ENCODE measurements around the gene TNNI2. TPM values are rescaled to one million over a fixed set of nuclear protein-coding genes. Genes with fewer than 3 reads are reported as not detected.

The TNNI2 gene
- total and polyA plus RNA-seq, 2 donors (not counting 1 experiment from before 2014, with no cell fraction given): 2.9 to 12.9 TPM

DNA sequence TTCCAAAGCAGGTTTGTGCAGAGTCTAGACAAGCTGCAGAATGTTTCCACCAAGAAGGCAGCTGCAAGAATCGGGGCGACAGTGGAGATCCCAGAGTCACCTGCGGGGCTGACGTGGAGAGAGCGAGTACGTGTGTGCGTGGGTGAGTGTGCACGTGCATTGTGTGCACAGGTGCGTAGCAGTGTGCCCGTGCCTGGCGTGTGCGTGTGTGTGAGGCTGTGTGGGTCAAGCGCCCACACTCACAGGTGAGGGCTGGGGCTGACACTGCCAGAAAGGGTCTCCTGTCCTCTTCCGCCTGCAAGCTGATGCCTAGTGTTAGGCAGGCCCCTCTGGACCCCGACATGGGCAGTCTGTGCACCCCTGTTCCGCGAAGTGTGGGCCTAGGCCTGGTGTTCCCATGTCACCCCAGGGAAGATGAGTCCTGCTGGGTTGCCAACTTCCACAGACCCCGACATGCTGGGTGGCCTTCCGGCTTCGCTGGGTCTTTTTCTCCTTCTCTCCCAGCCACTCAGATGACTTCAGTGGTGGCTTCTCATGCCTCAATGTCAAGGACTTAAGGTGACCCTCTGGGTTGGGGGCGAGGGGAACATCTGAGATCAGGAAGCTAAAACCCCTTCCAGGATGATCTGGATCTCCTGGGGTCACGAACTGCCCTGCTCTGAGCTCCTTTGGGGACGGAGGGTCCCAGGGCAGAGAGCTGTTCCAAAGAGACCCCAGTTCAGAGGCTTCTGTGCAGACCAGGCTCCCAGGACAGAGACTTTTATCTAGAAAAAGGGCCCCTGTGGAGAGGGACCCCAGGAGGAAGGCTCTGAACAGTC, 14.4 kb upstream of the TNNI2 start:
- DNase-seq (no peak), ATAC-seq (ENCODE audit: low read depth) (no peak)
- ChIA-PET CTCF (interaction anchor here (1.4 to 2.2 kb wide), 4 partner anchors 9 to 327 kb away, joined by 5 to 14 read pairs (median 8); no protein-coding TSS in a partner anchor), POLR2A (no interaction called here)
- Histone ChIP-seq H3K4me1 (ENCODE audit: control insufficient read depth in 2 of 2, insufficient read depth in 2 of 2, low read length in 2 of 2) (no peaks in the 10 kb centered on the region), H3K27ac (ENCODE audit: low read length in 2 of 2) (no peak overlapping the region), H3K4me2 (replicated peaks; ENCODE audit: low read depth, low read length, poor library complexity, severe bottlenecking) (no peak overlapping the region), H4K20me1 (ENCODE audit: control insufficient read depth, insufficient read depth, low read length, poor library complexity, severe bottlenecking) (no peaks in the 10 kb centered on the region), H3K4me3 (ENCODE audit: control extremely low read depth in 1 of 5, extremely low read depth in 1 of 5, insufficient read depth in 1 of 5, low read depth in 2 of 5, low read length in 4 of 5) (no peak overlapping the region), H3K27me3 (replicated peaks in 1 of 4; ENCODE audit: control extremely low read depth in 1 of 4, control insufficient read depth in 3 of 4, insufficient read depth in 4 of 4, low read length in 3 of 4) (peaks cover 0 to 5% (median 0%) of the 10 kb centered on the region in 4 experiments), H3K79me2 (ENCODE audit: control insufficient read depth, insufficient read depth, low read length) (no peaks in the 10 kb centered on the region), H2AFZ (ENCODE audit: insufficient read depth, low read depth, low read length, poor library complexity, severe bottlenecking) (no peak overlapping the region), H3K9ac (ENCODE audit: low read length) (no peak overlapping the region), H3K9me3 (ENCODE audit: control extremely low read depth in 1 of 3, control insufficient read depth in 2 of 3, insufficient read depth in 1 of 3, low read length in 2 of 3) (no peaks in the 10 kb centered on the region), H3K36me3 (replicated peaks in 1 of 2; ENCODE audit: control extremely low read depth in 1 of 2, control insufficient read depth in 1 of 2, extremely low read depth in 1 of 2, insufficient read depth in 2 of 2, low read length in 1 of 2) (no peaks in the 10 kb centered on the region)
- WGBS (ENCODE audit: insufficient coverage): 84% methylated on average over 23 of the region's 23 CpGs
- Mint-ChIP-seq H3K9me3 (ENCODE audit: insufficient read depth) (no peaks in the 10 kb centered on the region), H3K27ac (no peak overlapping the region), H3K27me3 (peaks cover 14% of the 10 kb centered on the region), H3K4me1 (no peaks in the 10 kb centered on the region), H3K4me3 (no peak overlapping the region)
- TF ChIP-seq, protein P1, sequence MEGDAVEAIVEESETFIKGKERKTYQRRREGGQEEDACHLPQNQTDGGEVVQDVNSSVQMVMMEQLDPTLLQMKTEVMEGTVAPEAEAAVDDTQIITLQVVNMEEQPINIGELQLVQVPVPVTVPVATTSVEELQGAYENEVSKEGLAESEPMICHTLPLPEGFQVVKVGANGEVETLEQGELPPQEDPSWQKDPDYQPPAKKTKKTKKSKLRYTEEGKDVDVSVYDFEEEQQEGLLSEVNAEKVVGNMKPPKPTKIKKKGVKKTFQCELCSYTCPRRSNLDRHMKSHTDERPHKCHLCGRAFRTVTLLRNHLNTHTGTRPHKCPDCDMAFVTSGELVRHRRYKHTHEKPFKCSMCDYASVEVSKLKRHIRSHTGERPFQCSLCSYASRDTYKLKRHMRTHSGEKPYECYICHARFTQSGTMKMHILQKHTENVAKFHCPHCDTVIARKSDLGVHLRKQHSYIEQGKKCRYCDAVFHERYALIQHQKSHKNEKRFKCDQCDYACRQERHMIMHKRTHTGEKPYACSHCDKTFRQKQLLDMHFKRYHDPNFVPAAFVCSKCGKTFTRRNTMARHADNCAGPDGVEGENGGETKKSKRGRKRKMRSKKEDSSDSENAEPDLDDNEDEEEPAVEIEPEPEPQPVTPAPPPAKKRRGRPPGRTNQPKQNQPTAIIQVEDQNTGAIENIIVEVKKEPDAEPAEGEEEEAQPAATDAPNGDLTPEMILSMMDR (IDR thresholded peaks at IDR 0.05): no peak
- no peak for TF ChIP-seq EZH2 (IDR thresholded peaks at IDR 0.05; ENCODE audit: borderline replicate concordance, insufficient read depth, low read depth, low read length, poor library complexity, severe bottlenecking)
- intact Hi-C loops (cut with micrococcal nuclease): no loop called here
